NT2/D1 (cell line): ENCODE data around the gene PDHX.

Source experiments
- YY1 ChIP-seq: IDR thresholded peaks from 2 replicates; pipeline ENCODE4 v1.6.1; 2011; ENCODE audit not compliant: insufficient read length, insufficient read depth
- ZNF274 ChIP-seq: IDR thresholded peaks from 2 replicates; pipeline ENCODE4 v1.6.1; 2011; ENCODE audit warnings: mild to moderate bottlenecking, low read depth, low read length

- TF ChIP-seq ZNF274 (no peak), YY1 (no peak)
Measured at GRCh38 chr11:35017528-35018342, 101.3 kb downstream of the PDHX start.
